Measurements from ENCODE around the gene BATF.

Gene BATF

GRCh38 chr14:75548544-75548943 is 26.3 kb downstream of the BATF start:
- no peaks in the 10 kb centered on the region for H3K36me3 Mint-ChIP-seq (ENCODE audit: low read depth)
- H3K27me3 Mint-ChIP-seq (ENCODE audit: low read depth), result peaks cover 4% of the 10 kb centered on the region
- no peak overlapping the region for H3K27ac Mint-ChIP-seq
- TF ChIP-seq CTCF (IDR thresholded peaks at IDR 0.05; ENCODE audit: unreplicated experiment in 3 of 3), result no peak
- no peak overlapping the region for H3K4me3 Mint-ChIP-seq
- no peaks in the 10 kb centered on the region for H3K4me1 Mint-ChIP-seq
- H3K9me3 Mint-ChIP-seq, result no peaks in the 10 kb centered on the region

GRCh38 chr14:75549169-75549568 is 26.9 kb downstream of the BATF start:
- H3K27me3 Mint-ChIP-seq (ENCODE audit: low read depth), result peaks cover 5% of the 10 kb centered on the region
- no peak overlapping the region for H3K27ac Mint-ChIP-seq
- H3K36me3 Mint-ChIP-seq (ENCODE audit: low read depth), result no peaks in the 10 kb centered on the region
- H3K4me3 Mint-ChIP-seq, result no peak overlapping the region
- TF ChIP-seq CTCF (IDR thresholded peaks at IDR 0.05; ENCODE audit: unreplicated experiment in 3 of 3), result no peak
- H3K9me3 Mint-ChIP-seq, result no peaks in the 10 kb centered on the region
- no peaks in the 10 kb centered on the region for H3K4me1 Mint-ChIP-seq

GRCh38 chr14:75551021-75551420 is 28.8 kb downstream of the BATF start:
- Mint-ChIP-seq H3K9me3 (no peaks in the 10 kb centered on the region), H3K27me3 (ENCODE audit: low read depth) (peaks cover 9% of the 10 kb centered on the region), H3K27ac (no peak overlapping the region), H3K36me3 (ENCODE audit: low read depth) (no peaks in the 10 kb centered on the region), H3K4me3 (no peak overlapping the region), H3K4me1 (no peaks in the 10 kb centered on the region)
- no peak for TF ChIP-seq CTCF (IDR thresholded peaks at IDR 0.05; ENCODE audit: unreplicated experiment in 3 of 3)

- Mint-ChIP-seq H3K27me3 (ENCODE audit: low read depth) (peaks cover 9% of the 10 kb centered on the region), H3K9me3 (no peaks in the 10 kb centered on the region), H3K4me3 (no peak overlapping the region), H3K27ac (no peak overlapping the region), H3K4me1 (no peaks in the 10 kb centered on the region), H3K36me3 (ENCODE audit: low read depth) (no peaks in the 10 kb centered on the region)
- TF ChIP-seq CTCF (IDR thresholded peaks at IDR 0.05; ENCODE audit: unreplicated experiment in 3 of 3), result no peak
Observed at GRCh38 chr14:75553157-75553556, 30.9 kb downstream of the BATF start.

GRCh38 chr14:75553761-75554364 is 31.6 kb downstream of the BATF start:
- no peaks in the 10 kb centered on the region for H3K4me1 Mint-ChIP-seq
- no peak overlapping the region for H3K4me3 Mint-ChIP-seq
- H3K36me3 Mint-ChIP-seq (ENCODE audit: low read depth), result no peaks in the 10 kb centered on the region
- no peak overlapping the region for H3K27ac Mint-ChIP-seq
- peaks cover 9% of the 10 kb centered on the region for H3K27me3 Mint-ChIP-seq (ENCODE audit: low read depth)
- H3K9me3 Mint-ChIP-seq, result no peaks in the 10 kb centered on the region
- no peak for TF ChIP-seq CTCF (IDR thresholded peaks at IDR 0.05; ENCODE audit: unreplicated experiment in 3 of 3)

- Mint-ChIP-seq H3K27me3 (ENCODE audit: low read depth) (peaks cover 11% of the 10 kb centered on the region), H3K27ac (no peak overlapping the region), H3K9me3 (no peaks in the 10 kb centered on the region), H3K4me1 (no peaks in the 10 kb centered on the region), H3K36me3 (ENCODE audit: low read depth) (no peaks in the 10 kb centered on the region), H3K4me3 (no peak overlapping the region)
- TF ChIP-seq CTCF (IDR thresholded peaks at IDR 0.05; ENCODE audit: unreplicated experiment in 3 of 3), result no peak
Observed at GRCh38 chr14:75554482-75554881, 32.2 kb downstream of the BATF start.

All from nephron (organoid).